ENCODE results near the gene MUC5AC.

Gene MUC5AC

GRCh38 chr11:1121331-1121812 is 36.4 kb upstream of the MUC5AC start:
- DNase-seq (ENCODE audit: low read depth): no peak

GRCh38 chr11:1121813-1122663 is 35.7 kb upstream of the MUC5AC start:
- no peak for DNase-seq (ENCODE audit: low read depth)

- DNase-seq (ENCODE audit: low read depth): no peak
Measured at GRCh38 chr11:1122664-1123002, 35.1 kb upstream of the MUC5AC start.

GRCh38 chr11:1123970-1124369 is 33.8 kb upstream of the MUC5AC start:
- no peak for DNase-seq (ENCODE audit: low read depth)

GRCh38 chr11:1125803-1126202 is 31.9 kb upstream of the MUC5AC start:
- no peak for DNase-seq (ENCODE audit: low read depth)

GRCh38 chr11:1126491-1126926 is 31.2 kb upstream of the MUC5AC start:
- no peak for DNase-seq (ENCODE audit: low read depth)

- DNase-seq (ENCODE audit: low read depth): no peak
Measured at GRCh38 chr11:1126935-1127663, 30.7 kb upstream of the MUC5AC start.

- no peak for DNase-seq (ENCODE audit: low read depth)
Measured at GRCh38 chr11:1127664-1128162, 30.0 kb upstream of the MUC5AC start.

GRCh38 chr11:1128311-1129142 is 29.2 kb upstream of the MUC5AC start:
- DNase-seq (ENCODE audit: low read depth): no peak

GRCh38 chr11:1129143-1129610 is 28.6 kb upstream of the MUC5AC start:
- DNase-seq (ENCODE audit: low read depth): no peak

GRCh38 chr11:1129611-1130160 is 28.1 kb upstream of the MUC5AC start:
- no peak for DNase-seq (ENCODE audit: low read depth)

GRCh38 chr11:1130276-1131032 is 27.3 kb upstream of the MUC5AC start:
- no peak for DNase-seq (ENCODE audit: low read depth)

GRCh38 chr11:1131033-1131911 is 26.5 kb upstream of the MUC5AC start:
- DNase-seq (ENCODE audit: low read depth): no peak

GRCh38 chr11:1134848-1135445 is 22.8 kb upstream of the MUC5AC start:
- no peak for DNase-seq (ENCODE audit: low read depth)

- DNase-seq (ENCODE audit: low read depth): no peak
Measured at GRCh38 chr11:1138097-1138496, 19.7 kb upstream of the MUC5AC start.

- no peak for DNase-seq (ENCODE audit: low read depth)
Measured at GRCh38 chr11:1139441-1140083, 18.2 kb upstream of the MUC5AC start.

- no peak for DNase-seq (ENCODE audit: low read depth)
Measured at GRCh38 chr11:1140642-1141490, 16.9 kb upstream of the MUC5AC start.

GRCh38 chr11:1146365-1146764 is 11.4 kb upstream of the MUC5AC start:
- no peak for DNase-seq (ENCODE audit: low read depth)

Data from T-helper 22 cell (primary cell).